ENCODE data around the gene CNTD1.

The CNTD1 gene

GRCh38 chr17:42806249-42806648 lies 7.6 kb downstream of the CNTD1 start:
- DNase-seq, result no peak

GRCh38 chr17:42809250-42809649 lies 10.6 kb downstream of the CNTD1 start:
- peak in 1 of 2 donors; percentile 7 for DNase-seq

DNA sequence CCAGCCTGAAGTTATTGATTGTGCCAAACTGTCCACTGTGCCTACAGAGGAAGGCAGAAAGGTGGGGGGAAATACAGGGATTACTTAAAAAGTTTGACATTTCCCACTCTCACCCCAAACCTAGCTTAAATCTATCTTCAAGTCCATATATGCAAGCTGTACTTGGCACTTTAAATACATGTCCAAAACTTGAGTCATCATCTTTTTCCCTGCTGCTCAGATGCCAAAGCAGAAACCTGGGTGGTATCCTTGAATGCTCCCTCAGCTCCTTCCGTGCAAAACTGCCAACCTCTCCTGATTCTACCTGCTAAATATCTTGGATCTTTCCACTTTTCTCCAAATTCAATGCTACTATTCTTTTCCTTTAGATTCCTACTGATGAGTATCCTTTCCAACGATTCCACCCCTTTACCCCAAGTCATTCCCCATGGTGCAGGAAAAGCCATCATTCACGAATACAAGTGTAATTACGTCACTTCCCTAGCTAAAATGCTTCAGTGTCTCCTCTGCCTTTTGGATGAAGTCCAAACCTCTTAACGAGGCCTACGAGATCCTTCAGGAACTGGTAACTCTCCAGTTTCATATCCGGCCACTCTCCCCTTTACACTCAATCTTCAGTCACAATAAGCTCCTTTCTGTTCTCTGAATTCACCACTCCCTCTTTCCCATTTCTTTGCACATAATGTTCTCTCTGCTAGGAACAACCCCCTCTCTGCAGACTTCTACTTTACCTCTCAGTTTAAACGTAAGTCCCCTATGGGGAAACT lies 16.2 kb downstream of the CNTD1 start:
- no peak for DNase-seq

DNA sequence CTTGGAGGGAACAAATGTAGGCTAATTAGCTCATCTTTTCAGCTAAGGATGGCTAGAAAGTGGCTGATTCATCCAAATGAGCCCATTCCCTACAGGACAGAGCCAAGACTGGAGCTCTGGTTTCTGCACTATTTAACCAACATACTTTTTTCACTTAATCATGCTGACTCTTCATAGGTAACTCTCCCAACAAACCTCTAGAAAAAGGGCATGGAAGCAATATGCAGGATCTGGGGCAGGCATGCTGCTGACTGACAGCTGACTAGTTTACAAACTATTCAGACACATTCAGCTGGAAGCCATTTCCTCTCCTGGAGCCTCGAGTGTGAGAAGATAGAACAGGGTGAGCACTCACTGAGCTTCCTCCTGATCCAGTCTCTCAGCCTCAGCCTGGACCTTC lies 19.2 kb downstream of the CNTD1 start:
- no peak for DNase-seq

DNA sequence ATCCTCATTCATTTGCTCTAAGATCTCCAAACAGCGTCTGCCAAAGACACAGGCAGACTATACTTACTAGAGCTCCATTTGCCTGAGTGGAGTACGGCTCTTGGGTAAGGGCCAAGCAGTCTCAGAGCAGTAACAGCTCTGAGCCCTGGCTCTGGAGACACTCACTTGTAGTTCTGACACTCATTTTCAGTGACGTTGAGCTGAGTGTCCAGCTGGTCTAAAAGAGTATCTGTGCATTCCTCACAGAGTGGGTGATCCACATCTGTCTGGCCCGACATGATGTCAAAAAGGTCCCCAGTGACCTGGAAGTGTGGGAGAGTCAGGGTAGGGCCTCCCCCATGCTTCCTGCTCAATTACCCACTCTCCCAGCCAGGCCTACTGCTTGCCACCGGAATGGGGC lies 19.7 kb downstream of the CNTD1 start:
- DNase-seq, result no peak

- peak; percentile 50 to 80 for DNase-seq
Observed at GRCh38 chr17:42819939-42820535, 21.4 kb downstream of the CNTD1 start.

GRCh38 chr17:42821176-42821575 lies 22.5 kb downstream of the CNTD1 start:
- DNase-seq, result no peak

GRCh38 chr17:42827472-42827871 lies 28.8 kb downstream of the CNTD1 start:
- DNase-seq, result no peak

DNA sequence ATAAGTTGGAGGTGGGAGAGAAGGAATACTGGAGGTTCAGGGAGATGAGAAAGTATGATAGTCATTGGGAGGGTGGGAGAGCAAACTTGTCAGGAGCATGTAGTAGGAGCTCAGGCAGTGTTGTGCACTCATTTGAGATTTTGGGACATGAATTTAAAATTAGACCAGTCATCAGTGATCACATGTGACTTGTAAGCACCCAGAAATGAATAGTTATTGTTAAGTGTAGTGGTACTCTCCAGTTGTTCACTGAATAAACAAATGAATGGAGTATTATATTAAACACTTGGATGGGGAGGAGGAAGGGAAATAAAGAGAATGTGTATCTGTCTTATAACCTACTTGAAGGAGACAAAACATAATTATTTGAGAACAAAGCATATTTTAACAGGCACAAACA lies 32.3 kb downstream of the CNTD1 start:
- no peak for DNase-seq

GRCh38 chr17:42832213-42832933 lies 33.7 kb downstream of the CNTD1 start:
- DNase-seq, result no peak

DNA sequence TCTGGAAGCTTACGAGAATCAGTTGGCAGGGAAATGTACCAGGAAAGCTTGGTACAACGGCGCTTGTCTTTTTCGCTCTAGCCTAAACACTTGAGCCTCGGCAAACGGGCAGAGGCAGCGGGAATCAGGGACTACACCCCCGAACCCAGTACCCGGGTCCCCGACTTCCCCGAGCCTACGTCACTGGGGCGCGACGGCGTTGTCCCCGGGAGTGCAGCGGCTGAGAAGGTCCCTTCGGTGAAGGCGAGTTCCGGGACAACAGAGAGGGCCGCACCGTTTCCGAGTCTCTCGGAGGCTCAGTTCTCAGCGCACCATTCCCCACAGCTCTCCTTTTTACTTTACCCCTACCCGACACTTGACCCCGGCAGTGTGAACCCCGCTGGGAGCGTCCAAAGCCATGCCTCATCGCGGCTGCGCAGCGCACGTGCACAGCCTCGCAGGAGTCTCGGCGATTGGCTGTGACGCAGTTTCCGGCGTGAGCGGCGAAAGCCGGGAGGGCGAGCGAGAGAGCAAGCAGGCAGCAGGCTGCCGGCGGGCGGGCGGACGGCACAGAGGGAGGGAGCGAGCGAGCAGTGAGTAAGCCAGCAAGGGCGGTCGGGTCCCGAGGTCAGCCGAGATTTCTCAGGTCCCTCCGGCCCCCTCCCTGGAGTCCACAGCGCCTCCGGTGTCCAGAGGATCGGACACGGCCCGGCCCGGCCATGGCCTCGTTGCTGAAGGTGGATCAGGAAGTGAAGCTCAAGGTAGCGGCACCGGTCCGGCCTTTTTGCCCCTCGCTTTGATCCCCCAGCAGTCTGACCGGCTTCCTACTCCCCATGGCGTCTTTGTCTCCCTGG lies 34.5 kb downstream of the CNTD1 start, which contains the start of gene PSME3:
PSME3 (plus strand) TSS at position 464 of the 833 bp plus-strand sequence; CDS start at position 699, 235 bp downstream.
- DNase-seq, result peak; percentile 82 to 93

- no peak for DNase-seq
Observed at GRCh38 chr17:42833767-42834422, 35.2 kb downstream of the CNTD1 start.

DNA sequence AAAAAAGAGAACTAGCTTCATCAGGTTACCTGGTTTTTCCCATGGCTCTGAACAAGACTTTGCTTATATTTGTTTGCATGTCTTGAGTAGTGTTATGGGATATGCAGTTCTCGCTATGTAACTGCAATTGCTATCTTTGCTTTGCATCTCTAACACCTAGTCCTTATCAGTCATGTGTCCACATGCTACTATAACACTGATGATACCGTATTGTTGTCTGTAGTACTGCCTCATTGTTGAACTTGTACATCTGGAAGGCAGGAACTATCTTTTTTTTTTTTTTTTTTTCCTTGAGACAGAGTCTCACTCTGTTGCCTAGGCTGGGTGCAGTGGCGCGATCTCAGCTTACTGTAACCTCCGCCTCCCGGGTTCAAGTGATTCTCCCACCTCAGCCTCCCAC lies 37.1 kb downstream of the CNTD1 start:
- DNase-seq, result peak in 1 of 2 donors; percentile 7

DNA sequence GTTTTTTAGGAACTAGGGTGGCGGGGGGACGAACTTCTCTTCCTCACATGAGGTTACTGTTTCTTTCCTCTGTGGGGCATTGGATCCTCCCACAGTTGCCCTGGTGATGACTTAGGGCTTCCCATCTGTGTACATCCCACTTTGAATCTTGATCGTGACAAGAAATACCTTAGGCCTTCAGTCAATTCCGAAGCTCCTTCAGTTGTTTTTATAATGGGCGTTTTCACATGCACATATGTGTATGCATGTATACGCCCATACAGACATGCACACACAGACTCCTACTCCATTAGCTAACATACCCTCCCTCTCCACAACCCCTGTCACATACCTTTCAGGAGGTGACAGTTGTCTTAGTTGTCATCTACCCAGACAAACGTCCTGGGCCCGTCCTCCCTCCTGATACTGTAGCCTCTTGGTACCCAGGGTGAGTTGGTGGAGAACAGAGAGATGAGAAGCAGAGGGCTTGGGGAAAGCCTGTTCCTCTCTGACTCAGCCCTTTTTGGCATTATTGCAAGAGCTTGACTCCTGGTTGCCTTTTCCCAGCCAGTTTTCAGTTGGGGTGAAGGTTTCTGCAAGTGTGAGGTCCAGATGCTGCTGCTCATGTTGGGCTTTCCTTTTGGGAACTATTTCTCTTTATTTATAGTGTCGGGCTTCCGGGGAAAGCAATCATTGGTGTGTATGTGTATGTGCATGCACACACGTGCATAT lies 43.5 kb downstream of the CNTD1 start:
- no peak for DNase-seq

- DNase-seq, result peak; percentile 37 to 73
Observed at GRCh38 chr17:42843358-42843934, 44.8 kb downstream of the CNTD1 start.

GRCh38 chr17:42844271-42844670 lies 45.6 kb downstream of the CNTD1 start, which contains the start of gene AOC2:
TSS of gene AOC2 (plus strand) at chr17:42844580. CDS start at chr17:42844627, 47 bp downstream.
- no peak for DNase-seq

- DNase-seq, result no peak
Observed at GRCh38 chr17:42844761-42845555, 46.3 kb downstream of the CNTD1 start.

GRCh38 chr17:42845556-42845917 lies 46.9 kb downstream of the CNTD1 start:
- DNase-seq, result no peak

DNA sequence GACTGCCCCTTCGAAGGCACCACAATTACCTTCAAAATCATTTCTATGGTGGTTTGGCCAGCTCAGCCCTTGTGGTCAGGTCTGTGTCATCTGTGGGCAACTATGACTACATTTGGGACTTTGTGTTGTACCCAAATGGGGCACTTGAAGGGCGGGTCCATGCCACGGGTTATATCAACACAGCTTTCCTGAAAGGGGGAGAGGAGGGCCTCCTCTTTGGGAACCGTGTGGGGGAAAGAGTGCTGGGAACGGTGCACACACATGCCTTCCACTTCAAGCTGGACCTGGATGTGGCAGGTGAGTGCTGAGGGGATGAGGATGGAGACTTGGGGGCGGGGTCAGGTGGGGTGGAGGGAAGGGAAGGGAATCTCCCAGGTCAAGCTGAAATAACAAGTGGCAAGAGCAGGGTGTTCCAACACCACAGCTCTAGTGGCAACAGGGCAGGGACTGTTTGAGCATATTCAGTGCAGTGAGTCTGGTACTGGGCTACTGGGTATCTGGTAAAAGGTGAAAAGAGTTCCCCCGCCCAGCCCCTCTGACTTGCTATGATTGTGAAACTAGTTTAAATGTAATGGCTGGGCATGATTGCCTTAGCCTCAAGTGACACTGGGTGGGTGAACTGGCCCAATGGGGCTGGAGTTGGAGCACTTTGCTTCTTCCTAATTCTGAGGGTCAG lies 47.4 kb downstream of the CNTD1 start:
- DNase-seq, result peak; percentile 59 to 79
